ENCODE results near the gene COL20A1.

The COL20A1 gene

GRCh38 chr20:63325021-63325471 lies 32.1 kb downstream of the COL20A1 start:
- H3K4me1 ChIP-seq (ENCODE audit: control insufficient read depth, insufficient read depth, low read length): no peaks in the 10 kb centered on the region
- H3K36me3 ChIP-seq (ENCODE audit: control insufficient read depth in 2 of 2, insufficient read depth in 1 of 2, low read length in 2 of 2): no peaks in the 10 kb centered on the region
- no peak overlapping the region for H3K27ac ChIP-seq (ENCODE audit: extremely low read depth, low read depth, low read length)
- no peak overlapping the region for H3K4me3 ChIP-seq (ENCODE audit: low read depth, low read length)
- CTCF ChIA-PET: interaction anchor here (4.3 kb wide), 1 partner anchor 15 kb away, joined by 16 read pairs; no protein-coding TSS in a partner anchor
- TF ChIP-seq ZIC2 (tag by site-specific recombination; IDR thresholded peaks at IDR 0.05): 0 out of 2 replicates have a peak, but pooled peaks have one; percentile 12
- no peak for TF ChIP-seq ZNF157 (tag by site-specific recombination; IDR thresholded peaks at IDR 0.05)
- no peak for TF ChIP-seq ZNF621 (tag by site-specific recombination; IDR thresholded peaks at IDR 0.05)
- POLR2A ChIA-PET: no interaction called here
- no peaks in the 10 kb centered on the region for H3K9me3 ChIP-seq (ENCODE audit: control insufficient read depth, insufficient read depth, low read depth, low read length)

DNA sequence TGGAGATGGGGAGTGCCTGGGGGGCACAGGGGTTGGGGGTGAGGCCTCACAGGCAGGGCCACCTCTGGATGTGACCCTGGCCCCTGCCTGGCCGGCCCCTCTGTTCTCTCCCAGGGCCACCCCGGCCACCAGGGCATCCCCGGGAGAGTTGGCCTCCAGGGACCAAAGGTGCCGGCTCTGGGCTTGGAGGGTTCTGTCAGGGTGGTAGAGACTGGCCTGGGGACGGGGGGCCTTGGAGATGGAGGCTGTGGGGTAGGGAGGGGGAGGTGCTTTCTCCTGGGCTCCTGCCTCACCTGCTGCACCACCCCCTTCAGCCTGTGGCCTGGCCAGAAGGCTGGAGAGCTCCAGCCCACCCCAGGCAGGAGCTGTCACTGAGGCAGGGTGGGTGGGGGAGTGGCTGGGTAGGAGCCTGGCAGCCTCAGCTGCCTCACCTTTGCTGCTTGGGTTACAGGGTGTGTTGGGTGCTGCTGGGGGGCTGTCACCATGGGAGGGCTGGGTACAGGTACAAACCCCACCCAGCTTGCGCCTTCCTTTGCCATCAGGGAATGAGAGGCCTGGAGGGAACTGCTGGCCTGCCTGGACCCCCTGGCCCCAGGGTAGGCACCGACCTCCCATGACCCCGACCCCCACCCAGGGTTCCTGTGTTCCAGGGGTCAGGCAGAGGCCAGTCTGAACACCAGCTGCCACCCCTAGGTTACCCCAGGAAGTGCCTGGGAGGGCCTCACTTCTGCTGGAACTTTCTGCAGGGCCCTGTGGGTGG lies 32.7 kb downstream of the COL20A1 start:
- ChIA-PET POLR2A (no interaction called here), CTCF (no interaction called here)
- Histone ChIP-seq H3K4me3 (ENCODE audit: low read depth, low read length) (no peak overlapping the region), H3K4me1 (ENCODE audit: control insufficient read depth, insufficient read depth, low read length) (no peaks in the 10 kb centered on the region), H3K27ac (ENCODE audit: extremely low read depth, low read depth, low read length) (no peak overlapping the region), H3K36me3 (ENCODE audit: control insufficient read depth in 2 of 2, insufficient read depth in 1 of 2, low read length in 2 of 2) (no peaks in the 10 kb centered on the region), H3K9me3 (ENCODE audit: control insufficient read depth, insufficient read depth, low read depth, low read length) (no peaks in the 10 kb centered on the region)
- TF ChIP-seq ZSCAN16 (tag by site-specific recombination; IDR thresholded peaks at IDR 0.05): no peak
- no peak for TF ChIP-seq ZNF623 (tag by site-specific recombination; IDR thresholded peaks at IDR 0.05)
- TF ChIP-seq ZNF311 (tag by site-specific recombination; IDR thresholded peaks at IDR 0.05; ENCODE audit: borderline replicate concordance): no peak
- no peak for TF ChIP-seq ZNF670 (tag by site-specific recombination; IDR thresholded peaks at IDR 0.05; ENCODE audit: low read depth)
- TF ChIP-seq GLIS1 (tag by site-specific recombination; IDR thresholded peaks at IDR 0.05): no peak
- no peak for TF ChIP-seq SALL2 (tag by site-specific recombination; IDR thresholded peaks at IDR 0.05; ENCODE audit: borderline replicate concordance)
- no peak for TF ChIP-seq MZF1 (tag by site-specific recombination; IDR thresholded peaks at IDR 0.05; ENCODE audit: borderline replicate concordance)
- no peak for TF ChIP-seq ZNF324 (tag by site-specific recombination; IDR thresholded peaks at IDR 0.05)

DNA sequence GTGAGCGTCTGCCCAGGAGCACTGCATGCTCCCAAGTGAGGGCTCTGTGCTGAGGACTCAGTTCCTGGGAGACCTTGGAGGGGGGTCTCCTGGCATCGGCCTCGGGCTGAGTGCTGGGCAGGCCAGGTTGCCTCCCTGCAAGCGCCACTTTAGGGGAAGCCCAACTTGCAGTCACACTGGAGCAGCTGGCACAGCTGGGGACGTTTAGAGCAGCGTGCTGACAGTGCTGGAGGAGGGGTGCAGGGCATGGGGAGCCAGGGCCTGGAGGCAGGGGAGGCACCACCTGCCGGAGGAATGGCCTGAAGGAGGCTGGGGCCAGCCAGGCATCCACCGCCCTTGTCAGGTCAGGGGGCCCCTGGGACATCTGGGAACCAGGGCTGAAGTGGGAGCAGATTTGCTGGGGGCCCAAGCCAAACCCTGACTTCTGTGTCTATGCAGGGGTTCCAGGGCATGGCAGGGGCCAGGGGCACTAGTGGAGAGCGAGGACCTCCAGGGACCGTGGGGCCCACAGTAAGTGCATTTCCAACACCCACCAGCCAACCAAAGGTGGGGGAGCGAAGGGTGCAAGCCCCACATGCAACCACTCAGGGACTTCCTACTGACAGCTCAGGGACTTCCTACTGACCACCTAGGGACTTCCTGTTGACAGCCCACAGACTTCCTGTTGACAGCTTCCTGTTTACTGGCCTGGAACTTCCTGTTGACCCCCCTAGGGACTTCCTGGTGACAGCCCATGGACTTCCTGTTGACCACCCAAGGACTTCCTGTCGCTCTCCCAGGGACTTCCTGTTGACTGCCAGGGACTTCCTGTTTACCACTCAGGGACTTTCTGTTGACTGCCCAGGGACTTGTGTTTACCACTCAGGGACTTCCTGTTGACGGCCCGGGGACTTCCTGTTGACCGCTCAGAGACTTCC lies 33.6 kb downstream of the COL20A1 start:
- no peaks in the 10 kb centered on the region for H3K36me3 ChIP-seq (ENCODE audit: control insufficient read depth in 2 of 2, insufficient read depth in 1 of 2, low read length in 2 of 2)
- H3K4me3 ChIP-seq (ENCODE audit: low read depth, low read length): no peak overlapping the region
- ChIA-PET CTCF (no interaction called here), POLR2A (no interaction called here)
- TF ChIP-seq SCRT2 (tag by site-specific recombination; IDR thresholded peaks at IDR 0.05): 0 out of 2 replicates have a peak, but pooled peaks have one; percentile 27
- TF ChIP-seq, protein P1, sequence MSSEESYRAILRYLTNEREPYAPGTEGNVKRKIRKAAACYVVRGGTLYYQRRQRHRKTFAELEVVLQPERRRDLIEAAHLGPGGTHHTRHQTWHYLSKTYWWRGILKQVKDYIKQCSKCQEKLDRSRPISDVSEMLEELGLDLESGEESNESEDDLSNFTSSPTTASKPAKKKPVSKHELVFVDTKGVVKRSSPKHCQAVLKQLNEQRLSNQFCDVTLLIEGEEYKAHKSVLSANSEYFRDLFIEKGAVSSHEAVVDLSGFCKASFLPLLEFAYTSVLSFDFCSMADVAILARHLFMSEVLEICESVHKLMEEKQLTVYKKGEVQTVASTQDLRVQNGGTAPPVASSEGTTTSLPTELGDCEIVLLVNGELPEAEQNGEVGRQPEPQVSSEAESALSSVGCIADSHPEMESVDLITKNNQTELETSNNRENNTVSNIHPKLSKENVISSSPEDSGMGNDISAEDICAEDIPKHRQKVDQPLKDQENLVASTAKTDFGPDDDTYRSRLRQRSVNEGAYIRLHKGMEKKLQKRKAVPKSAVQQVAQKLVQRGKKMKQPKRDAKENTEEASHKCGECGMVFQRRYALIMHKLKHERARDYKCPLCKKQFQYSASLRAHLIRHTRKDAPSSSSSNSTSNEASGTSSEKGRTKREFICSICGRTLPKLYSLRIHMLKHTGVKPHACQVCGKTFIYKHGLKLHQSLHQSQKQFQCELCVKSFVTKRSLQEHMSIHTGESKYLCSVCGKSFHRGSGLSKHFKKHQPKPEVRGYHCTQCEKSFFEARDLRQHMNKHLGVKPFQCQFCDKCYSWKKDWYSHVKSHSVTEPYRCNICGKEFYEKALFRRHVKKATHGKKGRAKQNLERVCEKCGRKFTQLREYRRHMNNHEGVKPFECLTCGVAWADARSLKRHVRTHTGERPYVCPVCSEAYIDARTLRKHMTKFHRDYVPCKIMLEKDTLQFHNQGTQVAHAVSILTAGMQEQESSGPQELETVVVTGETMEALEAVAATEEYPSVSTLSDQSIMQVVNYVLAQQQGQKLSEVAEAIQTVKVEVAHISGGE (tag by site-specific recombination; conservative IDR thresholded peaks at IDR 0.05; ENCODE audit: low read depth): 0 out of 2 replicates have a peak, but pooled peaks have one; percentile 13
- TF ChIP-seq, protein P2, sequence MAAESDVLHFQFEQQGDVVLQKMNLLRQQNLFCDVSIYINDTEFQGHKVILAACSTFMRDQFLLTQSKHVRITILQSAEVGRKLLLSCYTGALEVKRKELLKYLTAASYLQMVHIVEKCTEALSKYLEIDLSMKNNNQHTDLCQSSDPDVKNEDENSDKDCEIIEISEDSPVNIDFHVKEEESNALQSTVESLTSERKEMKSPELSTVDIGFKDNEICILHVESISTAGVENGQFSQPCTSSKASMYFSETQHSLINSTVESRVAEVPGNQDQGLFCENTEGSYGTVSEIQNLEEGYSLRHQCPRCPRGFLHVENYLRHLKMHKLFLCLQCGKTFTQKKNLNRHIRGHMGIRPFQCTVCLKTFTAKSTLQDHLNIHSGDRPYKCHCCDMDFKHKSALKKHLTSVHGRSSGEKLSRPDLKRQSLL (tag by site-specific recombination; IDR thresholded peaks at IDR 0.05): no peak
- peak; percentile 23; the same call in 1 of the 2 replicates for TF ChIP-seq SP2 (tag by site-specific recombination; IDR thresholded peaks at IDR 0.05)
- TF ChIP-seq, protein P3, sequence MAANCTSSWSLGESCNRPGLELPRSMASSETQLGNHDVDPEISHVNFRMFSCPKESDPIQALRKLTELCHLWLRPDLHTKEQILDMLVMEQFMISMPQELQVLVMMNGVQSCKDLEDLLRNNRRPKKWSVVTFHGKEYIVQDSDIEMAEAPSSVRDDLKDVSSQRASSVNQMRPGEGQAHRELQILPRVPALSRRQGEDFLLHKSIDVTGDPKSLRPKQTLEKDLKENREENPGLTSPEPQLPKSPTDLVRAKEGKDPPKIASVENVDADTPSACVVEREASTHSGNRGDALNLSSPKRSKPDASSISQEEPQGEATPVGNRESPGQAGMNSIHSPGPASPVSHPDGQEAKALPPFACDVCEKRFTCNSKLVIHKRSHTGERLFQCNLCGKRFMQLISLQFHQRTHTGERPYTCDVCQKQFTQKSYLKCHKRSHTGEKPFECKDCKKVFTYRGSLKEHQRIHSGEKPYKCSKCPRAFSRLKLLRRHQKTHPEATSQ (tag by site-specific recombination; IDR thresholded peaks at IDR 0.05): no peak
- TF ChIP-seq ZNF518A (tag by site-specific recombination; conservative IDR thresholded peaks at IDR 0.05; ENCODE audit: low read depth): peak; percentile 71
- peak; percentile 65 for TF ChIP-seq GLIS1 (tag by site-specific recombination; IDR thresholded peaks at IDR 0.05)
- H3K27ac ChIP-seq (ENCODE audit: extremely low read depth, low read depth, low read length): no peak overlapping the region
- H3K4me1 ChIP-seq (ENCODE audit: control insufficient read depth, insufficient read depth, low read length): no peaks in the 10 kb centered on the region
- H3K9me3 ChIP-seq (ENCODE audit: control insufficient read depth, insufficient read depth, low read depth, low read length): no peaks in the 10 kb centered on the region

All from HEK293 (cell line).